Esophagus muscularis mucosa (tissue), 4 donors: ENCODE measurements around the gene CFAP157. TPM values are rescaled to one million over a fixed set of nuclear protein-coding genes. Genes with fewer than 3 reads are reported as not detected.

Experiments
- DNase-seq: peaks from one replicate; pipeline ENCODE4 v3.0.0-alpha.2; 2017; ENCODE audit errors: extremely low spot score
- H3K27ac ChIP-seq, 4 donors: fragments of 200-600 bp; sonication (generic); replicated peaks in 1 of 4; 1 replicate in 3 of 4; 2 replicates in 1 of 4; pipeline ENCODE4 v1.5.1; 2016 to 2019; ENCODE audit warnings: mild to moderate bottlenecking in 1 of 4
- H3K27me3 ChIP-seq, 4 donors: fragments of 200-600 bp; sonication (generic); one replicate each; pipeline versions ENCODE4 v1.5.1 to v1.6.0; 2016 to 2019
- H3K36me3 ChIP-seq, 4 donors: fragments of 200-600 bp; sonication (generic); one replicate each; pipeline ENCODE4 v1.5.1; 2016 to 2019
- H3K4me1 ChIP-seq, 4 donors: fragments of 200-600 bp; sonication (generic); one replicate each; pipeline ENCODE4 v1.5.1; 2016 to 2019
- H3K4me3 ChIP-seq, 4 donors: fragments of 200-600 bp; sonication (generic); 1 replicate in 2 of 4; 2 replicates in 2 of 4; pipeline ENCODE4 v1.5.1; 2016 to 2019; ENCODE audit warnings: mild to moderate bottlenecking in 4 of 4, moderate library complexity in 1 of 4
- H3K9me3 ChIP-seq, 4 donors: fragments of 200-600 bp; sonication (generic); 1 replicate in 3 of 4; 2 replicates in 1 of 4; pipeline ENCODE4 v1.5.1; 2016 to 2019
- EP300 ChIP-seq: sonication (generic); formaldehyde crosslinking; IDR thresholded peaks from one replicate; pipeline ENCODE4 v1.6.1; 2017; ENCODE audit warnings: antibody characterized with exemption
- POLR2A ChIP-seq: fragments of 450-650 bp; IDR thresholded peaks from one replicate; pipeline ENCODE4 v1.6.1; 2017; ENCODE audit warnings: antibody characterized with exemption, moderate library complexity, mild to moderate bottlenecking, low read depth
- POLR2AphosphoS5 ChIP-seq, 2 donors: sonication (generic); formaldehyde crosslinking; IDR thresholded peaks; one replicate each; pipeline ENCODE4 v1.6.1; 2017; ENCODE audit warnings: antibody characterized with exemption in 2 of 2
- WGBS: methylation state at CpG from one replicate; pipeline ENCODE4 v1.1.5; 2018; 5-methylcytosine and 5-hydroxymethylcytosine counted together
- intact Hi-C: fragments of 100-400 bp; cut with DNase I; formaldehyde crosslinking; loops from one replicate; pipeline ENCODE4 v1.15.1; 2023
- total RNA-seq, 4 donors: library from RNA; depleted of rRNA; stranded (reverse); fragments of >200 nt; gene quantifications; one replicate each; pipeline versions ENCODE4 v1.1.0 to v1.2.1, GENCODE V29; 2016
- TF ChIP-seq, protein P1 (sequence below), 3 experiments: fragments of 200-600 bp in 2 of 3; fragments of 450-650 bp in 1 of 3; sonication (generic) in 2 of 3; IDR thresholded peaks; one replicate each; pipeline ENCODE4 v1.5.1; 2017 to 2019; ENCODE audit warnings: antibody characterized with exemption in 3 of 3, mild to moderate bottlenecking in 2 of 3, moderate library complexity in 1 of 3

The CFAP157 gene
- total RNA-seq, 4 donors from 2014 or later: 0.26 to 0.42 TPM; not detected in 2

DNA sequence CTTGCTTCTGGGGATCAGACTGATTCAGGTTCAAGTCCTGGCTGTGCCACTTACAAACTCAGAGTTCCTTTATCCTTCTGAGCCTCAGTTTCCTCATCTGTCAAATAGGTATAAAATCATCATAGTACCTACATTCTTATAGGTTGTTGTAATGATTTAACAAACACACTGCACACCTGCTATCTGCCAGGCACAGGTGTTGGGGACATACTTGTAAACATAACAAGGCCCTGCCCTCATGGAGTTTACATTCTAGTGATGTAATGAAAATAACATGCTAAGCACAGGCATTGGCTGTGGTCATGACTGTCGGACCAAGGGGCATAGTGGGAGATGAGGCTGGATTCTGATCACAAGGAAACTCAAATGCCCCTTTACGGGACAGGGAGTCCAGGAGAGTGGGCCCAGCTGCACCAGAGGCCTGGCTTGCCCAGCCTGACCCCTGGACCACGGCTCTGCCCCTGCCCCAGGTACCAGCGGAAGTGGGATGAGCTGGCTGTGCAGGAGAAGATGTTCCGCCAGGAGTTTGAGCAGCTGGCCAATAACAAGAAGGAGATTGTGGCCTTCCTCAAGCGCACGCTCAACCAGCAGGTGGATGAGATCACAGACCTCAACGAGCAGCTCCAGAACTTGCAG lies 2.3 kb downstream of the CFAP157 start:
- TF ChIP-seq, protein P1, sequence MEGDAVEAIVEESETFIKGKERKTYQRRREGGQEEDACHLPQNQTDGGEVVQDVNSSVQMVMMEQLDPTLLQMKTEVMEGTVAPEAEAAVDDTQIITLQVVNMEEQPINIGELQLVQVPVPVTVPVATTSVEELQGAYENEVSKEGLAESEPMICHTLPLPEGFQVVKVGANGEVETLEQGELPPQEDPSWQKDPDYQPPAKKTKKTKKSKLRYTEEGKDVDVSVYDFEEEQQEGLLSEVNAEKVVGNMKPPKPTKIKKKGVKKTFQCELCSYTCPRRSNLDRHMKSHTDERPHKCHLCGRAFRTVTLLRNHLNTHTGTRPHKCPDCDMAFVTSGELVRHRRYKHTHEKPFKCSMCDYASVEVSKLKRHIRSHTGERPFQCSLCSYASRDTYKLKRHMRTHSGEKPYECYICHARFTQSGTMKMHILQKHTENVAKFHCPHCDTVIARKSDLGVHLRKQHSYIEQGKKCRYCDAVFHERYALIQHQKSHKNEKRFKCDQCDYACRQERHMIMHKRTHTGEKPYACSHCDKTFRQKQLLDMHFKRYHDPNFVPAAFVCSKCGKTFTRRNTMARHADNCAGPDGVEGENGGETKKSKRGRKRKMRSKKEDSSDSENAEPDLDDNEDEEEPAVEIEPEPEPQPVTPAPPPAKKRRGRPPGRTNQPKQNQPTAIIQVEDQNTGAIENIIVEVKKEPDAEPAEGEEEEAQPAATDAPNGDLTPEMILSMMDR (IDR thresholded peaks at IDR 0.05): no peak
- no peak for TF ChIP-seq EP300
- TF ChIP-seq POLR2A: no peak
- no peak for TF ChIP-seq POLR2AphosphoS5 (IDR thresholded peaks at IDR 0.05)
- intact Hi-C loops: no loop called here
- H3K27me3 ChIP-seq: peaks cover 0 to 9% (median 0%) of the 10 kb centered on the region in 4 donors
- H3K27ac ChIP-seq: no peak overlapping the region
- 96% methylated on average over 2 of the region's 8 CpGs for WGBS
- no peak for DNase-seq
- H3K9me3 ChIP-seq: no peaks in the 10 kb centered on the region
- H3K36me3 ChIP-seq: peaks cover 0 to 7% (median 2%) of the 10 kb centered on the region in 4 donors
- no peak overlapping the region for H3K4me3 ChIP-seq
- peaks cover 1 to 8% (median 6%) of the 10 kb centered on the region in 4 donors for H3K4me1 ChIP-seq

DNA sequence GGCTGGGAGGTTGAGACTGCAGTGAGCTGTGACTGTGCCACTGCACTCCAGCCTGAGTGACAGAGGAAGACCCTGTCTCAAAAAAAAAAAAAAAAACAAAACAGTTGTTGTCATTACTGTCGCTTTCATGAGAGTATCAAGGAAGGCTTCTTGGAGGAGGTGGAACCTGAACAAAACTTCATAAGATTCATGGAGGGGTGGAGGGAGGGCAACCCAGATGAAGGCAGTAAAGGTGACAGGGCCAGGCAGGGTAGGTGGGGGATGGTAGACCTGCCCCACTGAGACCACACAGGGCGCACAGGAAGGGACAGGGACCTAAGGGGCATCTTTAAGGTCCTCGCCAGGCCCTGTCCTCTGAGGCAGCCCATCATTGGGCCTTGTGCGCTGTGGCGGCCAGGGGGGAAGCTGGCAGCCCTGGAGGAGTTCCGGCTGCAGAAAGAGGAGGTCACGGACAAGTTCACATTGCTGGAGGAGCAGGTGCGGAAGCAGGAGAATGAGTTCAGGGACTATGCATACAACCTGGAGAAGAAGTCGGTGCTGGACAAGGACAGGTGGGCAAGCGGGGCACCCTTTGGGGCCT lies 3.5 kb downstream of the CFAP157 start:
- no peak overlapping the region for H3K27ac ChIP-seq
- no peaks in the 10 kb centered on the region for H3K9me3 ChIP-seq
- DNase-seq: no peak
- TF ChIP-seq EP300 (no peak), POLR2A (no peak), POLR2AphosphoS5 (IDR thresholded peaks at IDR 0.05) (no peak)
- TF ChIP-seq, protein P1 (IDR thresholded peaks at IDR 0.05): no peak
- H3K4me3 ChIP-seq: no peak overlapping the region
- intact Hi-C loops: no loop called here
- WGBS: 94% methylated on average over 10 of the region's 10 CpGs
- peaks cover 0 to 8% (median 0%) of the 10 kb centered on the region in 4 donors for H3K27me3 ChIP-seq
- peaks cover 10 to 19% (median 16%) of the 10 kb centered on the region in 4 donors for H3K4me1 ChIP-seq
- H3K36me3 ChIP-seq: peaks cover 0 to 7% (median 2%) of the 10 kb centered on the region in 4 donors

DNA sequence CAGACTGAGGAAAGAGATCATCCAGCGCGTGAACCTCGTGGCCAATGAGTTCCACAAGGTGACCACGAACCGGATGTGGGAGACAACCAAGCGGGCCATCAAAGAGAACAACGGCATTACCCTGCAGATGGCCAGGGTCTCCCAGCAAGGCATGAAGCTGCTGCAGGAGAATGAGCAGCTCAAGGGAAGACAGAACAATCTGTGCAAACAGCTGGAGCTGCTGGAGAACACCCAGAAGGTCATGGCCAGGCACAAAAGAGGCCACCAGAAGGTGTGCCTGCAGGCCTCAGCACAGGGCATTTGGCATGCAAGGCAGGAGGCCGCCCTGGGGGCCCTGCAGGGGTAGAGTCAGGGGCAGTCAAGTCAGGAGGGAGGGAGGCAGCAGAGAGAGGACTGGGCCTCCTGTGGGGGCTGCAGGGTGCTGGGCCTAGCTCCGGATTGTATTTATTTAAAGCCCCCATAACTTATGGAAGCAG lies 4.5 kb downstream of the CFAP157 start:
- Histone ChIP-seq H3K36me3 (peaks cover 0 to 7% (median 2%) of the 10 kb centered on the region in 4 donors), H3K27ac (no peak overlapping the region), H3K4me1 (peaks cover 15 to 25% (median 20%) of the 10 kb centered on the region in 4 donors), H3K4me3 (no peak overlapping the region), H3K27me3 (no peaks in the 10 kb centered on the region), H3K9me3 (no peaks in the 10 kb centered on the region)
- TF ChIP-seq POLR2A (no peak), EP300 (no peak), POLR2AphosphoS5 (IDR thresholded peaks at IDR 0.05) (no peak)
- TF ChIP-seq, protein P1 (IDR thresholded peaks at IDR 0.05): no peak
- no peak for DNase-seq
- 81% methylated on average over 9 of the region's 9 CpGs for WGBS
- intact Hi-C loops: no loop called here

DNA sequence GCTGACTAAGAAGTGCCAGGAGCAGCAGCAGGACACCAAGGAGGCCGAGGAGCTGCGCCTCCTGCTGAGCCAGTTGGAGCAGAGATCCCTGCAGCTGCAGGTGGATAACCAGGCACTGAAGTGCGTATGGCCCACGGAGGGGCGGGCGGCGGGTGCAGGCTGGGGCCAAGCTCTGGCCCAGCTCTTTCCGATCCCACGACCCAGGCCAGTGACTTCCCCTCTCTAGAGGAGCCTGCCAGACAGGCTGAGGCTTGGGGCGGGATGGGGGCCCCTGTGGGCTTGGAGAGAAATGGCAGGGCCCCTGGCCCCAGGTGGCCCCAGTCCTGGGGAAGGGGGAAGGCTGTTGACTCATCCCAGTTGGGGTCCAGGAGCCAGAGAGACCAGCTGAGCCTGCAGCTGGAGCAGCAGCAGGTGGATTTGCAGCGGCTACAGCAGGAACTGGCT lies 5.1 kb downstream of the CFAP157 start:
- no peak for TF ChIP-seq POLR2A
- TF ChIP-seq, protein P1 (IDR thresholded peaks at IDR 0.05): no peak
- no peak for TF ChIP-seq EP300
- no peak for TF ChIP-seq POLR2AphosphoS5 (IDR thresholded peaks at IDR 0.05)
- H3K4me3 ChIP-seq: no peak overlapping the region
- no peaks in the 10 kb centered on the region for H3K9me3 ChIP-seq
- WGBS: 86% methylated on average over 1 of the region's 11 CpGs
- intact Hi-C loops: no loop called here
- no peaks in the 10 kb centered on the region for H3K27me3 ChIP-seq
- H3K36me3 ChIP-seq: peaks cover 0 to 7% (median 2%) of the 10 kb centered on the region in 4 donors
- H3K4me1 ChIP-seq: peaks cover 16 to 26% (median 23%) of the 10 kb centered on the region in 4 donors
- H3K27ac ChIP-seq: no peak overlapping the region
- no peak for DNase-seq
